ENCODE results near the gene B4GALT1.

GRCh38 chr9:33148367-33149014, 18.6 kb downstream of the B4GALT1 start:
- no peak for TF ChIP-seq EZH2 (IDR thresholded peaks at IDR 0.05; ENCODE audit: borderline replicate concordance, low read depth, low read length, severe bottlenecking)
- TF ChIP-seq POLR2AphosphoS5 (IDR thresholded peaks at IDR 0.05; ENCODE audit: insufficient read depth, low read depth, low read length): no peak
- no peak for TF ChIP-seq CTCF (IDR thresholded peaks at IDR 0.05; ENCODE audit: extremely low read depth in 1 of 2, insufficient read depth in 1 of 2, low read depth in 1 of 2, low read length in 2 of 2)
- no peak for TF ChIP-seq JUN (IDR thresholded peaks at IDR 0.05; ENCODE audit: borderline replicate concordance, insufficient read depth, insufficient read length, low read depth)
- no peak for TF ChIP-seq POLR2A (IDR thresholded peaks at IDR 0.05; ENCODE audit: low read depth, low read length)

All from endothelial cell of umbilical vein (primary cell).